ENCODE measurements around the gene MSTO1.

GRCh38 chr1:155652951-155653350 is 42.9 kb downstream of the MSTO1 start:
- no peak for TF ChIP-seq CTCF (IDR thresholded peaks at IDR 0.05; ENCODE audit: low read depth, low read length)
- no peak for TF ChIP-seq POLR2A (IDR thresholded peaks at IDR 0.05; ENCODE audit: extremely low read depth, insufficient read length)
- TF ChIP-seq MAX (IDR thresholded peaks at IDR 0.05; ENCODE audit: low read depth, low read length) = no peak
